Measurements from ENCODE around the gene LINS1. TPM values are rescaled to one million over a fixed set of nuclear protein-coding genes. Genes with fewer than 3 reads are reported as not detected.
A peak's percentile ranks its signal among the peaks of the same experiment; 100 is the strongest.

LINS1 gene
- total RNA-seq, 2 experiments from 2014 or later, result 38.9 to 39.6 TPM

GRCh38 chr15:100565591-100565990 is 36.4 kb downstream of the LINS1 start:
- TF ChIP-seq, protein P1, sequence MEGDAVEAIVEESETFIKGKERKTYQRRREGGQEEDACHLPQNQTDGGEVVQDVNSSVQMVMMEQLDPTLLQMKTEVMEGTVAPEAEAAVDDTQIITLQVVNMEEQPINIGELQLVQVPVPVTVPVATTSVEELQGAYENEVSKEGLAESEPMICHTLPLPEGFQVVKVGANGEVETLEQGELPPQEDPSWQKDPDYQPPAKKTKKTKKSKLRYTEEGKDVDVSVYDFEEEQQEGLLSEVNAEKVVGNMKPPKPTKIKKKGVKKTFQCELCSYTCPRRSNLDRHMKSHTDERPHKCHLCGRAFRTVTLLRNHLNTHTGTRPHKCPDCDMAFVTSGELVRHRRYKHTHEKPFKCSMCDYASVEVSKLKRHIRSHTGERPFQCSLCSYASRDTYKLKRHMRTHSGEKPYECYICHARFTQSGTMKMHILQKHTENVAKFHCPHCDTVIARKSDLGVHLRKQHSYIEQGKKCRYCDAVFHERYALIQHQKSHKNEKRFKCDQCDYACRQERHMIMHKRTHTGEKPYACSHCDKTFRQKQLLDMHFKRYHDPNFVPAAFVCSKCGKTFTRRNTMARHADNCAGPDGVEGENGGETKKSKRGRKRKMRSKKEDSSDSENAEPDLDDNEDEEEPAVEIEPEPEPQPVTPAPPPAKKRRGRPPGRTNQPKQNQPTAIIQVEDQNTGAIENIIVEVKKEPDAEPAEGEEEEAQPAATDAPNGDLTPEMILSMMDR (IDR thresholded peaks at IDR 0.05), result no peak
- ChIA-PET CTCF (no interaction called here), POLR2A (interaction anchor here (1.2 kb wide), 1 partner anchor 216 kb away, joined by 3 read pairs; no protein-coding TSS in a partner anchor)
- H3K4me1 Mint-ChIP-seq (ENCODE audit: low read depth), result peaks cover 17% of the 10 kb centered on the region
- Histone ChIP-seq H3K4me1 (ENCODE audit: insufficient read depth, low read length) (peaks cover 5% of the 10 kb centered on the region), H3K27ac (ENCODE audit: low read depth in 1 of 2, low read length in 2 of 2) (no peak overlapping the region), H3K4me3 (ENCODE audit: low read length) (no peak overlapping the region), H3K9me3 (ENCODE audit: control insufficient read depth in 1 of 2, insufficient read depth in 1 of 2, low read length in 2 of 2) (no peaks in the 10 kb centered on the region), H3K36me3 (ENCODE audit: insufficient read depth, low read length) (peaks cover 23% of the 10 kb centered on the region), H3K27me3 (ENCODE audit: control insufficient read depth in 1 of 2, insufficient read depth in 2 of 2, low read length in 2 of 2) (no peaks in the 10 kb centered on the region)
- H3K4me3 Mint-ChIP-seq, result no peak overlapping the region
- H3K27ac Mint-ChIP-seq, result peak overlapping the region; percentile 12
- intact Hi-C loops (cut with DNase I, micrococcal nuclease), result no loop called here
- DNase-seq (no peak), ATAC-seq (ENCODE audit: poor library complexity) (no peak)
- peaks cover 58% of the 10 kb centered on the region for H3K36me3 Mint-ChIP-seq (ENCODE audit: low read depth)
- no peaks in the 10 kb centered on the region for H3K27me3 Mint-ChIP-seq
- no peaks in the 10 kb centered on the region for H3K9me3 Mint-ChIP-seq

GRCh38 chr15:100560323-100560722 is 41.7 kb downstream of the LINS1 start:
- H3K4me1 Mint-ChIP-seq (ENCODE audit: low read depth), result no peaks in the 10 kb centered on the region
- intact Hi-C loops (cut with DNase I, micrococcal nuclease), result no loop called here
- H3K36me3 Mint-ChIP-seq (ENCODE audit: low read depth), result peaks cover 37% of the 10 kb centered on the region
- Histone ChIP-seq H3K9me3 (ENCODE audit: control insufficient read depth in 1 of 2, insufficient read depth in 1 of 2, low read length in 2 of 2) (no peaks in the 10 kb centered on the region), H3K27me3 (ENCODE audit: control insufficient read depth in 1 of 2, insufficient read depth in 2 of 2, low read length in 2 of 2) (no peaks in the 10 kb centered on the region), H3K27ac (ENCODE audit: low read depth in 1 of 2, low read length in 2 of 2) (no peak overlapping the region), H3K36me3 (ENCODE audit: insufficient read depth, low read length) (peaks cover 2% of the 10 kb centered on the region), H3K4me3 (ENCODE audit: low read length) (no peak overlapping the region), H3K4me1 (ENCODE audit: insufficient read depth, low read length) (no peaks in the 10 kb centered on the region)
- ChIA-PET POLR2A (no interaction called here), CTCF (interaction anchor here (0.7 kb wide), 1 partner anchor 33 kb away, joined by 3 read pairs; no protein-coding TSS in a partner anchor)
- TF ChIP-seq, protein P1 (IDR thresholded peaks at IDR 0.05), result no peak
- H3K4me3 Mint-ChIP-seq, result no peak overlapping the region
- no peaks in the 10 kb centered on the region for H3K27me3 Mint-ChIP-seq
- no peaks in the 10 kb centered on the region for H3K9me3 Mint-ChIP-seq
- no peak for ATAC-seq (ENCODE audit: poor library complexity)
- peak overlapping the region; percentile 29 for H3K27ac Mint-ChIP-seq
- DNase-seq, result no peak

DNA sequence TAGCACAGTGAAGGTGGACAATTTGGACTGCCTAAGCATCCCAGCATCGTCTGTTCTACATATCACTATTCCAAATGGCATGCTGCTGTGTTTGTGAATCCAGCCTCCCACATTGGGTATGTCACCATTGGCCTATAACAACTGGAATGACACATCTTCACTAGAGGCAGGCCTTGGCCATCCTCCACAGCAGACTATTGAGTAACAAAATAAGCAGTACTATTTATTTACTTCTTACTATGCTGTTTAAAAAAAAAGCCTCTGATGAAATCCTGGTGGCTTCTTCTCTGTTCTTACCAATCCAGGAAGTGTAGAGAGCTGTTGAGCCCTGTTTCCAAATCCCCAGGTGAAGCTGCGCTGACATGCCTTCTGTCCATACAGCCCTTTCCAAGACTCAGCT is 42.7 kb downstream of the LINS1 start:
- Mint-ChIP-seq H3K27me3 (no peaks in the 10 kb centered on the region), H3K4me1 (ENCODE audit: low read depth) (no peaks in the 10 kb centered on the region), H3K27ac (peak overlapping the region; percentile 29), H3K9me3 (no peaks in the 10 kb centered on the region), H3K36me3 (ENCODE audit: low read depth) (peaks cover 37% of the 10 kb centered on the region), H3K4me3 (no peak overlapping the region)
- POLR2A ChIA-PET, result no interaction called here
- no peaks in the 10 kb centered on the region for H3K27me3 ChIP-seq (ENCODE audit: control insufficient read depth in 1 of 2, insufficient read depth in 2 of 2, low read length in 2 of 2)
- no peaks in the 10 kb centered on the region for H3K9me3 ChIP-seq (ENCODE audit: control insufficient read depth in 1 of 2, insufficient read depth in 1 of 2, low read length in 2 of 2)
- no peak for ATAC-seq (ENCODE audit: poor library complexity)
- TF ChIP-seq, protein P1 (IDR thresholded peaks at IDR 0.05), result no peak
- intact Hi-C loops (cut with DNase I, micrococcal nuclease), result no loop called here
- no peak overlapping the region for H3K4me3 ChIP-seq (ENCODE audit: low read length)
- H3K36me3 ChIP-seq (ENCODE audit: insufficient read depth, low read length), result peaks cover 2% of the 10 kb centered on the region
- no peak overlapping the region for H3K27ac ChIP-seq (ENCODE audit: low read depth in 1 of 2, low read length in 2 of 2)
- CTCF ChIA-PET, result no interaction called here
- H3K4me1 ChIP-seq (ENCODE audit: insufficient read depth, low read length), result no peaks in the 10 kb centered on the region
- no peak for DNase-seq
